B cell (primary cell): ENCODE measurements around the gene CLIP2.

Experiments used
- EZH2 ChIP-seq: IDR thresholded peaks from 2 replicates; pipeline ENCODE4 v1.6.1; 2012; ENCODE audit warnings: borderline replicate concordance, low read depth, mild to moderate bottlenecking, moderate library complexity, low read length; ENCODE audit not compliant: insufficient read depth, poor library complexity, severe bottlenecking
- TF ChIP-seq, protein P1 (sequence below): fragments of 200-600 bp; IDR thresholded peaks from one replicate; pipeline ENCODE4 v1.8.0; 2022; ENCODE audit warnings: antibody characterized with exemption, mild to moderate bottlenecking

DNA sequence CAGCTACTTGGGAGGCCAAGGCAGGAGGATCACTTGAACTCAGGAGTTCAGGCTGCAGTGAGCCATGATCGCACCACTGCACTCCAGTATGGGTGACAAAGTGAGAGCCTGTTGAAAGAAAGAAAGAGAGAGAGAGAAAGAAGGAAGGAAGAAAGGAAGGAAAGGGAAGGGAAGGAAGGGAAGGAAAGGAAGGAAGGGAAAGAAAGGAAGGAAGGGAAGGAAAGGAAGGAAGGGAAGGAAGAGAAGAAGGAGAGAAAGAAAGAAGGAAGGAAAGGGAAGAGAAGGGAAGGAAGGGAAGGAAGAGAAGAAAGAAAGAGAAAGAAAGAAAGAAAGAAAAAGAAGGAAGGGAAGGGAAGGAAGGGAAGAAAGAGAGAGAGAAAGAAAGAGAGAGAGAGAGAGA lies 61.5 kb downstream of the CLIP2 start:
- TF ChIP-seq EZH2, result no peak
- TF ChIP-seq, protein P1, sequence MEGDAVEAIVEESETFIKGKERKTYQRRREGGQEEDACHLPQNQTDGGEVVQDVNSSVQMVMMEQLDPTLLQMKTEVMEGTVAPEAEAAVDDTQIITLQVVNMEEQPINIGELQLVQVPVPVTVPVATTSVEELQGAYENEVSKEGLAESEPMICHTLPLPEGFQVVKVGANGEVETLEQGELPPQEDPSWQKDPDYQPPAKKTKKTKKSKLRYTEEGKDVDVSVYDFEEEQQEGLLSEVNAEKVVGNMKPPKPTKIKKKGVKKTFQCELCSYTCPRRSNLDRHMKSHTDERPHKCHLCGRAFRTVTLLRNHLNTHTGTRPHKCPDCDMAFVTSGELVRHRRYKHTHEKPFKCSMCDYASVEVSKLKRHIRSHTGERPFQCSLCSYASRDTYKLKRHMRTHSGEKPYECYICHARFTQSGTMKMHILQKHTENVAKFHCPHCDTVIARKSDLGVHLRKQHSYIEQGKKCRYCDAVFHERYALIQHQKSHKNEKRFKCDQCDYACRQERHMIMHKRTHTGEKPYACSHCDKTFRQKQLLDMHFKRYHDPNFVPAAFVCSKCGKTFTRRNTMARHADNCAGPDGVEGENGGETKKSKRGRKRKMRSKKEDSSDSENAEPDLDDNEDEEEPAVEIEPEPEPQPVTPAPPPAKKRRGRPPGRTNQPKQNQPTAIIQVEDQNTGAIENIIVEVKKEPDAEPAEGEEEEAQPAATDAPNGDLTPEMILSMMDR, result no peak
